Measurements from ENCODE around the gene KRTAP20-4. TPM values are rescaled to one million over a fixed set of nuclear protein-coding genes. Genes with fewer than 3 reads are reported as not detected.

KRTAP20-4 gene
- total RNA-seq, 4 donors from 2014 or later, result not detected

DNA sequence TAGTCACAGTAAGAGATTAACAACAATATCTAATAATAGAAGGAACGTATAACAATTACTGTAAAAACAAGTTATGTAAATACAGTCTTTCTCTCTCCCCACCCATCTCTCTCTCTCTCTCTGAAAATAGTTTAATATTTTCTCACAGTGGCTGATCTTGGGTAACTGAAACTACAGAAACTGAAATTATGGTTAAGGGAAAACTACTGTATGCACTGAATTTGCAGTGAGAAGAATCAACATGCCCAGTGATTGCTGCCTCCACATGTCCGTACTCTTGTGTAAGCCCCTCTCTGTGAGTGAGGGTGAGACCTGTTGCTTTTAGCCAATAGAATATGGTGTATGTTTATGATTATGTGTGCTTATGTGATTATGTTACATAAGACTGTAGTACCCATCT, 8.3 kb upstream of the KRTAP20-4 start:
- intact Hi-C loops (cut with DNase I), result no loop called here
- TF ChIP-seq POLR2A (IDR thresholded peaks at IDR 0.05) (no peak), CTCF (IDR thresholded peaks at IDR 0.05) (no peak)
- DNase-seq, result no peak
- no peaks in the 10 kb centered on the region for H3K27me3 ChIP-seq
- no peak overlapping the region for H3K4me3 ChIP-seq (replicated peaks in 1 of 3)
- H3K36me3 ChIP-seq, result no peaks in the 10 kb centered on the region
- H3K27ac ChIP-seq, result no peak overlapping the region
- H3K9me3 ChIP-seq, result no peaks in the 10 kb centered on the region
- no peaks in the 10 kb centered on the region for H3K4me1 ChIP-seq
- 91 to 97% methylated on average over 2 of the region's 2 CpGs for WGBS, 2 donors

- TF ChIP-seq POLR2A (IDR thresholded peaks at IDR 0.05), result no peak
- no peak for TF ChIP-seq CTCF (IDR thresholded peaks at IDR 0.05)
- no peaks in the 10 kb centered on the region for H3K4me1 ChIP-seq
- no peaks in the 10 kb centered on the region for H3K9me3 ChIP-seq
- H3K27ac ChIP-seq, result no peak within 1 kb of the TSS
- DNase-seq, result no peak
- H3K27me3 ChIP-seq, result no peaks in the 10 kb centered on the region
- H3K36me3 ChIP-seq, result no peaks in the 10 kb centered on the region
- no peak within 1 kb of the TSS for H3K4me3 ChIP-seq (replicated peaks in 1 of 3)
- intact Hi-C loops (cut with DNase I), result no loop called here
- 76 to 77% methylated on average over 2 of the region's 2 CpGs for WGBS, 2 donors
Observed at GRCh38 chr21:30613836-30614235, 6.6 kb upstream of the KRTAP20-4 start, which contains the start of gene KRTAP6-1. Gene KRTAP6-1 (minus strand): TSS chr21:30613930. CDS start chr21:30613904, 26 bp downstream.

- no peak for TF ChIP-seq CTCF (IDR thresholded peaks at IDR 0.05)
- no peak for TF ChIP-seq POLR2A (IDR thresholded peaks at IDR 0.05)
- intact Hi-C loops (cut with DNase I), result no loop called here
- no peaks in the 10 kb centered on the region for H3K36me3 ChIP-seq
- H3K9me3 ChIP-seq, result no peaks in the 10 kb centered on the region
- no peak for DNase-seq
- no peak overlapping the region for H3K27ac ChIP-seq
- no peak overlapping the region for H3K4me3 ChIP-seq (replicated peaks in 1 of 3)
- no peaks in the 10 kb centered on the region for H3K27me3 ChIP-seq
- H3K4me1 ChIP-seq, result no peaks in the 10 kb centered on the region
Observed at GRCh38 chr21:30615199-30615598, 5.2 kb upstream of the KRTAP20-4 start.

GRCh38 chr21:30616125-30616524, 4.3 kb upstream of the KRTAP20-4 start, which contains the start of gene KRTAP20-1:
Gene KRTAP20-1 (plus strand): TSS chr21:30616425. CDS start chr21:30616455, 30 bp downstream.
- Histone ChIP-seq H3K27me3 (no peaks in the 10 kb centered on the region), H3K36me3 (no peaks in the 10 kb centered on the region), H3K27ac (no peak within 1 kb of the TSS), H3K9me3 (no peaks in the 10 kb centered on the region), H3K4me1 (no peaks in the 10 kb centered on the region), H3K4me3 (replicated peaks in 1 of 3) (no peak within 1 kb of the TSS)
- intact Hi-C loops (cut with DNase I), result no loop called here
- no peak for DNase-seq
- 96 to 97% methylated on average over 2 of the region's 2 CpGs for WGBS, 2 donors
- TF ChIP-seq POLR2A (IDR thresholded peaks at IDR 0.05) (no peak), CTCF (IDR thresholded peaks at IDR 0.05) (no peak)

- Histone ChIP-seq H3K4me1 (no peaks in the 10 kb centered on the region), H3K9me3 (no peaks in the 10 kb centered on the region), H3K36me3 (no peaks in the 10 kb centered on the region), H3K4me3 (replicated peaks in 1 of 3) (no peak overlapping the region), H3K27me3 (no peaks in the 10 kb centered on the region), H3K27ac (no peak overlapping the region)
- intact Hi-C loops (cut with DNase I), result no loop called here
- TF ChIP-seq CTCF (IDR thresholded peaks at IDR 0.05), result no peak
- no peak for TF ChIP-seq POLR2A (IDR thresholded peaks at IDR 0.05)
- no peak for DNase-seq
Observed at GRCh38 chr21:30620080-30620479, 347 bp upstream of the KRTAP20-4 start.

Data from thyroid gland (tissue), 4 donors.